GM18873 (cell line): Measurements from ENCODE around the gene FTSJ1.
"Not testable (repeated sequence)": the region's sequence is repeated elsewhere in the genome, so short reads cannot be mapped to it uniquely, and the experiment has no call there.

ENCODE experiments used
- ATAC-seq: cut with Tn5 transposase; IDR thresholded peaks from one replicate; pipeline ENCODE4 v1.9.1; 2021; ENCODE audit warnings: mild to moderate bottlenecking, moderate library complexity, moderate number of reproducible peaks; ENCODE audit not compliant: unreplicated experiment, low FRiP score

Gene FTSJ1

GRCh38 chrX:48520976-48521352 lies 45.0 kb downstream of the FTSJ1 start:
- ATAC-seq = no peak

GRCh38 chrX:48521353-48522243 lies 45.6 kb downstream of the FTSJ1 start, which contains the start of gene EBP:
Gene EBP (plus strand): TSS chrX:48521808. CDS start chrX:48523772, 1,964 bp downstream.
- peak; percentile 96 for ATAC-seq

DNA sequence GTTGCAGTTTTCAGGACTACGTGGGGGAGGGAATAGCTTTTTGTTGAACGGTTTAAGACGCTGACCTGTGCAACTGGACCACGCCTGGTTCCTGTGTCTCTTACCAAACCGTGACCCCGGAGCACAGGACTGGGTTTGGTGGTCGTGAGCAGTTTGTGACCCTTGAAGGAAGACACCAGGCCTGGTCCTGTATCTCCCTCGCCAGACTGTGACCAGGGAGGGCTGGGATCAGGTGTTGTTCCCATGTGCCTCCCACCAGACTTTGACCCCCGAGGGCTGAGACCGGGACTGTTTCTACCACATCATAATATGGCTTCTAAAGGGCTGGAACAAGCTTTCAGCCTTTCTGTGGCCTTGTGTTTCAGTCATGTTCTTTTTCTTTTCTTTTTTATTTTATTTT lies 46.3 kb downstream of the FTSJ1 start:
- no peak for ATAC-seq

DNA sequence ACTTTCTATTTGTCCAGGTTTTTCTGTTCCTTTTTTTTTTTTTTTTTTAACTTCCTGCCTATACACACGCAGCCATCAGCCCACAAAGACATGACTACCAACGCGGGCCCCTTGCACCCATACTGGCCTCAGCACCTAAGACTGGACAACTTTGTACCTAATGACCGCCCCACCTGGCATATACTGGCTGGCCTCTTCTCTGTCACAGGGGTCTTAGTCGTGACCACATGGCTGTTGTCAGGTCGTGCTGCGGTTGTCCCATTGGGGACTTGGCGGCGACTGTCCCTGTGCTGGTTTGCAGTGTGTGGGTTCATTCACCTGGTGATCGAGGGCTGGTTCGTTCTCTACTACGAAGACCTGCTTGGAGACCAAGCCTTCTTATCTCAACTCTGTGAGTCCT lies 47.7 kb downstream of the FTSJ1 start:
- ATAC-seq = no peak

DNA sequence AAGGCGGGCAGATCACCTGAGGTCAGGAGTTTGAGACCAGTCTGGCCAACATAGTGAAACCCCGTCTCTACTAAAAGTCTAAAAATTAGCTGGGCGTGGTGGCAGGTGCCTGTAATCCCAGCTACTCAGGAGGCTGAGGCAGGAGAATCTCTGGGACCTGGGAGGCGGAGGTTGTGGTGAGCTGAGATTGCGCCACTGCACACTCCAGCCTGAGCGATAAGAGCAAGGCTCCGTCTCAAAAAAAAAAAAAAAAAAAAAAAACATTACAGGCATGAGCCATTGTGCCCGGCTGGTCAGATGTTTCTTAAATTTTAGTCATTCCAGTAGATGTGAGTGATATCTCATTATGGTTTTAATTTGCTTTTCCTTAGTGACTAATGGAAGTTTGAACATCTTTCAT lies 49.9 kb downstream of the FTSJ1 start:
- not testable (repeated sequence) for ATAC-seq

DNA sequence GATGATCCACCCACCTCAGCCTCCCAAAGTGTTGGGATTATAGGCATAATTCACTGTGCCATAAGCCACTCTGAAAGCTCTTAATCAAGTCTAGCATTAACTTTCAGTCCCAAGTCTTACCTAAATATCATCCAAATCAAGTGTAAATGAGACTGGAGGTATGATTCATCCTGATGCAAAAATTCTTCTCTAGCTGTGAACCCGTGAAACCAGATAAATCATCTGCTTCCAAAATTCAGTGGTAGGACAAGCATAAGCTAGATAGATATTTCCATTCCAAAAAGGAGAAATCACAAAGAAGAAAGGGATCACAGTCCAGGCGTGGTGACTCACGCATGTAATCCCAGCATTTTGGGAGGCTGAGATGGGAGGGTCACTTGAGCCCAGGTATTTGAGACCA lies 54.7 kb downstream of the FTSJ1 start:
- no peak for ATAC-seq

- no peak for ATAC-seq
Measured at GRCh38 chrX:48531358-48531959, 55.5 kb downstream of the FTSJ1 start.

DNA sequence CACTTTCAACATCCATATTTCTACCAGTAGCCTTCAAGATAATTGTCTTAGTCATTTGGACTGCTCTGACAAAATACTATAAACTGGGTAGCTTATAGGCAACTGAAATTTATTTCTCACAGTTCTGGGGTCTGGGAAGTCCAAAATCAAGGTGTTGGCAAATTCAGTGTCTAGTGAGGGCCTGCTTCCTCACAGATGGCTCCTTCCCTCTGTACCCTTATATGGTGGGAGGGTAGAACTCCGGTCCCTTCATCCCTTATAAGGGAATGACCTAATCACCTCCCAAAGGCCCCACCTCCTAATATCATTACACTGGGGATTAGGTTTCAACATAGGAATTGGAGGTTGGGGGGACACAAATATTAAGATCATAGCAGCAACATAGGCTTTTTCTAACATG lies 56.2 kb downstream of the FTSJ1 start:
- no peak for ATAC-seq

- ATAC-seq = no peak
Measured at GRCh38 chrX:48533165-48533564, 57.2 kb downstream of the FTSJ1 start.
